Inflammatory macrophage treated with lipopolysaccharide for 4 hours (primary cell): ENCODE results near the gene SUCLG1.
"Not testable (repeated sequence)": the region's sequence is repeated elsewhere in the genome, so short reads cannot be mapped to it uniquely, and the experiment has no call there.

Experiments used
- DNase-seq: peaks from one replicate; pipeline ENCODE4 v3.0.0-alpha.2; 2020

SUCLG1 gene

DNA sequence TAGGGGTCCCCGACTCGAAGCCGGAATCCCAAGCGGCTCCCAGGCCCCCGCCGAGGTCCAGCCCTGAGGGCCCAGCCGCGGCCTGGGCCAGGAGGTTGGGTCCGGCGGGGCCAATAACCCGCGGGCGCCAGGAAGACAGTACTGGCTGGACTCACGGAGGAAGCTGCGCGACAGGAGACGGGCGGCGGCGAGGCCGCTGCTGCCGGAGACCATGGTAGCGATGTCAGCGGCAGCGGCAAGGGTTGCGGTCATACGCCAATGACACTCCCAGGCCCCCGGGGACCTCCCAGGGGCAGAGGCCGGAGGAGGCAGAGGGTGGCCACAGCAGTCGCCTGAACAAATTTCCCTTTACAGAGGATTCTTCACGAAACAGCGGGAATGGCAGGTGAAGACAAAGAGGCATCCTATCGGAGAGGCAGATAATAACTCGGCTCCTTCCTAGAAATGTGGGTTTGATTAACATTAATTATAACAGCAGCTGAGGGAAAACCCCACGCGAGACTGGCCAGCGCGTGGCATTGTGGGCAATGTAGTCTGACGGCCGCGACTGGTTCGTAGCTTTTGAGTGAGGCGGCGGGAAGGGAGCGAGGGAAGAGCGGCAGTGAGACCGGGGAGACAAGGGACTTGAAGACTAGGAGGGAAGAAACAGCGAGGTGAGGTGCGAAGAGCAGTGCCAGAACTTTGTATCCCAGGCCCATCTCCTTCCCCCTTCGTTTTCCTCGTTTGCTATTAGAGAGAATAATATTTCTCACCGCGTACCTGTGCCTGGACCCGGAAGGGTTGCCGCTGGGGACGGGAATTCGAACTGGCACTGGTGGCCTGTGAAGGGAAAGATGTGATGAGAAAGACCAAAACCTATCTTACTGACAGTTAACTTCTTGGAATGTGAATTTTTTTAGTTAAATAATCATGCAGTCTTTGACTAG, at the start of gene SUCLG1:
Gene SUCLG1 (minus strand): TSS at position 263 of the 926 bp plus-strand sequence. CDS start 11 bp downstream, at position 252.
- DNase-seq, result peak; percentile 88

GRCh38 chr2:84498150-84498799, 39.2 kb upstream of the SUCLG1 start:
- DNase-seq, result no peak

GRCh38 chr2:84497285-84497684, 38.2 kb upstream of the SUCLG1 start:
- no peak for DNase-seq

- no peak for DNase-seq
These were observed 37.3 kb upstream of the SUCLG1 start for GRCh38 chr2:84496386-84496785.

DNA sequence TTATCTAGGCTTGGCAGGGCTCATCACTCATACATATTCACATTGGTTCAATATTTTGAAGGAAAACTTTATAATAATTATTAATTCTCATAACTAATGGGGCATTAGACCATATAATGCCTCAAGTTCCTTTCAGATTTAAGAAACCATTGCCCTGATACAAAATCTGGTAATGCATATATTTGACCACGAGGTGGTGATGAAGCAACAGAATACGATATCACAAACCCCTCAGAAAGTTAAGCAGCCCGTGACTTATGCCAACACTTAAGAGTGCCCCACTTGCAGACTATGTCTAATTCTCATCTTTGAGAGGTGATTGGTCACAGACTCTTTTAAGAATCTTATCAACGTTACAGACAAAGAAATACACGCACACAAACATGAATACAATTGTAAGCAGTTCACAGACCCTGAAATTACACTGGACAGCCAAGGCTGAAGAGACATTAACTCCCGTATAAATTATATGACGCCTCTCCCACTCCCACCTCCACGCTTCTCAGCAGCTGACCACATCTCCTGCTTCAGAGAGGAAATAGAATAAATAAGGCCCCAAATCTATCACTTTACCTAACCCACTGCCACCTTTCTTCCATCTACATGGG, 36.6 kb upstream of the SUCLG1 start:
- DNase-seq, result peak; percentile 51

- no peak for DNase-seq
These were observed 35.0 kb upstream of the SUCLG1 start for GRCh38 chr2:84494070-84494469.

GRCh38 chr2:84493514-84493913, 34.4 kb upstream of the SUCLG1 start:
- DNase-seq, result no peak

- no peak for DNase-seq
These were observed 33.5 kb upstream of the SUCLG1 start for GRCh38 chr2:84492571-84492970.

- no peak for DNase-seq
These were observed 32.7 kb upstream of the SUCLG1 start for GRCh38 chr2:84491741-84492140.

DNA sequence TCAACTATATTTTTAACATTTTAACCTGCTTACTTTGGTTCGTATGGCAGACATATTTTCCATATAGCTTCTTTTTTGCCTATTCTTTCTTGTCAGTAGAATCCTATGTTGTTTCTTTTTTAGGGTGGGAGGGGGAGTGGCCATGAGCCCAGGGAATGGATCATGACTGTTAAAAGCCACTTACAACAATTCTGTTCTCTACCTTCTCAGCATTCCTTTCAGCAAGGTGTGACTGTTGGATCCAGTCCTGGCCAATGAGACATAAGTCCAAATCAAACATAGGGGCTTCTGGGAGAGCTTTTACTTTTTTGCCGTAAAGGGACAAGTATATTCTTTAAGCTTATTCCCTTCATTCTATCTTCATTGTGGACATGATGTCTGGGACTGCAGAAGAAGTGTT, 32.2 kb upstream of the SUCLG1 start:
- DNase-seq, result no peak

GRCh38 chr2:84487298-84487996, 28.4 kb upstream of the SUCLG1 start:
- DNase-seq, result no peak

DNA sequence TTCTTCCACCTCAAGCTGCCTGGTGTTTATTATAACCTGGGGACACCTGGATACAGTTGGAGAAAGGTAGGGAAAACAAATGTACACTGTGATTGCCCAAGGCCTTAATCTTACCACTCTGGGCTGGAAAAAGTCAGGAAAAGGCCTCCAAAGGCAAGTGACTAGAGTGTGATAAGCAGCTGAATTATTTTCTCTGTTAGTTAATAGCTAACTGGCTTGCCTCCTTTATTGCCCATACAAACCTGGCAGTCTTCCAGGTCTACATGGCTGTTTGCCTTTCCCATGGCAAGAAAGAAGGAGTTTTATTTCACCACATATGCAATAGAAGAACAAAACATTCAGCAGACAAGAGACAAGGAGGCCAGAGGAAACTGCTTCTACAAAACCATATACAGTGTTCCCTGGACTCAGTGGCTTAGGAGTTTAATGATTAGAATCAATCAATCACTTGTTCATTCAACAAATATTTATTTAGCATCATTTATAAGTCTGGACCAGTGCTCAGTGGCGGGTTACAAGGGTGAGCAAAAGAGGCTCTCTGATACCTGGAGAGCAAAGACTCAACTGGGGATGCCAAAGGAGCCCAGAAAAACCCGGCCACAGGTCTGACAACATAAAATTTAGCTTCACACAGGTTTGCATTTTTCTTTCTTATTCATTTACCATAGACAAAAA, 27.5 kb upstream of the SUCLG1 start:
- no peak for DNase-seq

DNA sequence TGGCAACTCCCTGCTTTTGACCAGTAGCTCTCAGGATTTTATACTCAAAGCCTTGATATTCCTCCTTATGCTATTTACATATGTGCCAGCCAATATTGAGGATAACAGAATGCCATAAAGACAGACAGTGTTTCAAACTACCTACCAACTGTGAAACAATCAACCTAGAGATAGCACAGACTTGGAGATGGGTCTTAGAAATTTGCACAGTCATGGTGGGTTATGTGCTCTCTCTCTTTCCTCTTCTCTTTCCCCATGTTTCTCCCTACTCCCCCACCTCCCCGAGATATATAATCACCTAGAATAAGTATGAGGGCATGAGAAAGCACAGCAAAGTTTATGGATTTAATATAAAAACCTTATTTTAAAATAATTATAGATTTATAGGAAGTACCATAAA, 24.2 kb upstream of the SUCLG1 start:
- DNase-seq, result no peak

- no peak for DNase-seq
These were observed 23.5 kb upstream of the SUCLG1 start for GRCh38 chr2:84482603-84483002.

DNA sequence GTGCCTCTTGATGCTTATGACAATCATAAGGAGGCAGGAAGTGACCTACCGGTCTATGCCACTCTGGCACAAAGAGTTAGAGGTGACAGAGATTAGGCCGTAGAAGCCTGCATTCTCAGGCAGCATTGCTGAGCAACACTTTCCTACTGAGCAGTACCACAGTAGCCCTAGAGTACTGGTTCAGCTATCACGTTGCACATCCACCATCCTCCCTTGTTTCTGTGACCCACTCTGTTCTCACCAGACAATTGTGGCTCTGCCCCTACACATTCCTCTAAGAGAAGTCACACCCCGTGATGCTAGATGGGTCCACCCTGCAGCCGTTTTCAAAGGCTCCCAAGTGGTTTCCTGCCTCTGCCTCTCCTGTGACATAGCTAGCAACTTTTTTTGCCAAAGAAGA, 22.6 kb upstream of the SUCLG1 start:
- no peak for DNase-seq

DNA sequence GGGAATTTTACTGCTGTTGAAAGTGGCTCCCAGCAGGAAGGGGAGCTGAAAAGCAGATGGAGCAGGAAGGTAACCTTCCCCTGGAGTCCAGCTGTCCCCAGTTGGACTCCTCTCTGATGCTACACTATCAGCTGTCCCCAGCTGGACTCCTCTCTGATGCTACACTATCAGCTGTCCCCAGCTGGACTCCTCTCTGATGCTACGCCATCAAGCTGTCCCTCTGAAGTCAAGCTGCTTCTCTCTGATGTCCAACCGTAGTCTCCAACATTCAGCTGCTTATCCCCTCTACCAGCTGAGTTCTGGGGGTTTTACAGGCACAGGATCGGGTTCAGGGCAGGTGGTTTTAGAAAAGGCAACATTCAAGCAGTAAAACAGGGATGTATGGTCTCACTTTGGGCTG, 19.8 kb upstream of the SUCLG1 start:
- no peak for DNase-seq

GRCh38 chr2:84477886-84478285, 18.8 kb upstream of the SUCLG1 start:
- no peak for DNase-seq

- DNase-seq, result no peak
These were observed 15.1 kb upstream of the SUCLG1 start for GRCh38 chr2:84474176-84474575.

DNA sequence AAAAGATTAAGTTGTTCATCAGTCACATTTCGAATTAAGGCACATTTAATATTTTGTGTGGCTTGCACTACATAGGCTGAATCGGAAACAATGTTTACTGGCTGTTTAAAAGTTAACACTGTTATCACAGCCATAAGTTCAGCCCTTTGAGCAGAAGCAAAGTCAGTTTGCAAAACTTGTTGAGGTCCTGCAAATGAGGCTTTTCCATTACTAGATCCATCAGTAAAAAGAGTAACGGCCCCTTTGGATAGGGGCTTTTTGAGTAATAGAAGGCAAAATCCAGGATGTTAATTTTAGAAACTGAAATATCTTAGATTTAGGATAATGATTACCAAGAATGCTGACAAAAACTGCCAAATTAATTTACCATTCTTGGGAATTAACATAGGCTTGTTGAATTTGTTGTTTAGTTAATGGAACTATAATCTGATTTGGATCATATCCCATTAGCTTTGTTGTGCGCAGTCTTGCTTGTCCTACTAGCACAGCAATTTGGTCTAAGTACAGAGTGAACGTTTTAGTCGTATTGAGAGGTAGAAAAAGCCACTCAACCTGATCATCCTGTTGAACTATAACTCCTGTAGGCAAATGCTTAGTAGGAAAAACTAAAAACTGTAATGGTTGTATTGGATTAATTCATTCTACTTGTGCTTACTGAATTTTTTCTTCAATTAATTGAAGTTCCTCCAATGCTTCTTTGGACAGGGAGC, 13.9 kb upstream of the SUCLG1 start:
- DNase-seq, result no peak

DNA sequence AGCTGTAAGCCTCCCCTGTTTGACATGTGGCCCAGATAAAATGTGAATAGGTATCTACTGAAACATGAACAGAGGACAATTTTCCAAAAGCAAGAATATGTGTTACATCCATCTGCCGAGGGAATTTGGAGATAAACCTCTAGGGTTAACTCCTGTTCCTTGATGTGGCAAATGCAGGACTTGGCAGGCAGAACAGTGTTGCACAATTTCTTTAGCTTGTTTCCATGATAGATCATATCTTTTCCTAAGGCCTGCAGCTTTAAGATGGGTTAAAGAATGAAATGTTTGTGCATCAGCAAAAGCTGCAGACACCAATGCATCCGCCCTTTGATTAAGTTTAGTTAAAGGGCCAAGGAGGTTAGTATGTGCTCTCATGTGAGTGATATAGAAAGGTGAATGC, 13.3 kb upstream of the SUCLG1 start:
- not testable (repeated sequence) for DNase-seq

GRCh38 chr2:84467389-84467788, 8.3 kb upstream of the SUCLG1 start:
- no peak for DNase-seq

GRCh38 chr2:84461310-84461709, 2.2 kb upstream of the SUCLG1 start:
- DNase-seq, result no peak
